Medulla oblongata (tissue), 1 donor: ENCODE results near the gene CUX1.
"Not testable (repeated sequence)": the region's sequence is repeated elsewhere in the genome, so short reads cannot be mapped to it uniquely, and the experiment has no call there.

Source experiments
- DNase-seq: peaks from one replicate; pipeline ENCODE4 v3.0.0-alpha.2; 2015; ENCODE audit errors: extremely low spot score

The CUX1 gene

GRCh38 chr7:102330666-102331460 lies 513.4 kb downstream of the CUX1 start:
- DNase-seq, result not testable (repeated sequence)
